HepG2 (cell line): ENCODE measurements around the gene ACTN3. TPM values are rescaled to one million over a fixed set of nuclear protein-coding genes. Genes with fewer than 3 reads are reported as not detected.

Source experiments
- ATRX ChIP-seq: sonication (generic); formaldehyde crosslinking; IDR thresholded peaks from 2 replicates; pipeline ENCODE4 v1.4.0; 2020; ENCODE audit warnings: missing genetic modification reagents, borderline replicate concordance
- HOXA3 ChIP-seq: sonication (generic); formaldehyde crosslinking; IDR thresholded peaks from 2 replicates; pipeline ENCODE4 v1.5.0; 2020; ENCODE audit warnings: missing genetic modification reagents
- MEIS2 ChIP-seq: sonication (generic); formaldehyde crosslinking; IDR thresholded peaks from 2 replicates; pipeline ENCODE4 v1.9.0; 2021; ENCODE audit warnings: mild to moderate bottlenecking, missing genetic modification reagents
- MTA1 ChIP-seq: sonication (generic); formaldehyde crosslinking; IDR thresholded peaks from 2 replicates; pipeline ENCODE4 v1.4.0; 2020; ENCODE audit warnings: missing genetic modification reagents, mild to moderate bottlenecking, borderline replicate concordance
- STAG1 ChIP-seq: sonication (generic); formaldehyde crosslinking; IDR thresholded peaks from 2 replicates; pipeline ENCODE4 v1.4.0; 2020; ENCODE audit warnings: missing genetic modification reagents
- ZBTB20 ChIP-seq: sonication (generic); formaldehyde crosslinking; IDR thresholded peaks from 2 replicates; pipeline ENCODE4 v1.8.1; 2023; ENCODE audit warnings: missing genetic modification reagents, low read depth, mild to moderate bottlenecking, borderline replicate concordance
- ZC3H13 ChIP-seq: sonication (generic); formaldehyde crosslinking; IDR thresholded peaks from 2 replicates; pipeline ENCODE4 v1.8.1; 2023; ENCODE audit warnings: mild to moderate bottlenecking, missing genetic modification reagents, moderate library complexity
- ZFX ChIP-seq: sonication (generic); formaldehyde crosslinking; IDR thresholded peaks from 2 replicates; pipeline ENCODE4 v1.4.0; 2020; ENCODE audit warnings: mild to moderate bottlenecking, low read depth, missing genetic modification reagents, moderate library complexity
- ZNF292 ChIP-seq: sonication (generic); formaldehyde crosslinking; IDR thresholded peaks from 2 replicates; pipeline ENCODE4 v1.8.1; 2022; ENCODE audit warnings: mild to moderate bottlenecking, low read depth, missing genetic modification reagents, borderline replicate concordance
- ZNF331 ChIP-seq: sonication (generic); formaldehyde crosslinking; IDR thresholded peaks from 2 replicates; pipeline ENCODE4 v1.4.0; 2020; ENCODE audit warnings: missing genetic modification reagents
- ZNF619 ChIP-seq: sonication (generic); formaldehyde crosslinking; IDR thresholded peaks from 2 replicates; pipeline ENCODE4 v1.4.0; 2020; ENCODE audit warnings: mild to moderate bottlenecking, missing genetic modification reagents
- ZNF746 ChIP-seq: sonication (generic); formaldehyde crosslinking; IDR thresholded peaks from 2 replicates; pipeline ENCODE4 v1.8.0; 2022; ENCODE audit warnings: mild to moderate bottlenecking, missing genetic modification reagents
- ZNF782 ChIP-seq: sonication (generic); formaldehyde crosslinking; IDR thresholded peaks from 2 replicates; pipeline ENCODE4 v1.4.0; 2020; ENCODE audit warnings: missing genetic modification reagents, mild to moderate bottlenecking, borderline replicate concordance
- ZNF883 ChIP-seq: sonication (generic); formaldehyde crosslinking; IDR thresholded peaks from 2 replicates; pipeline ENCODE4 v1.5.1; 2020; ENCODE audit warnings: mild to moderate bottlenecking, missing genetic modification reagents; ENCODE audit errors: not compliant biosample characterization
- polyA plus RNA-seq, 8 experiments: library from polyadenylated mRNA; depleted of rRNA in 3 of 8; stranded (reverse) in 7 of 8; unstranded in 1 of 8; fragments of >200 nt; fragmentation: Illumina TruSeq in 4 of 8; extraction: Trizol in 4 of 8; gene quantifications; 2 replicates each; pipeline versions ENCODE4 v1.2.1 to v1.2.3, GENCODE V29; 2011 to 2016; ENCODE audit warnings: low read depth in 4 of 8, missing spikeins in 1 of 8, mixed read lengths in 1 of 8; ENCODE audit not compliant: insufficient read depth in 1 of 8
- total RNA-seq, 5 experiments: library from RNA; depleted of rRNA; stranded (reverse); fragments of >200 nt; fragmentation: Illumina TruSeq; extraction: Trizol; gene quantifications; 2 replicates each; pipeline ENCODE4 v1.2.3, GENCODE V29; 2016; ENCODE audit warnings: low read depth in 1 of 5
- TF ChIP-seq, protein P1 (sequence below): sonication (generic); formaldehyde crosslinking; IDR thresholded peaks from 2 replicates; pipeline ENCODE4 v1.8.1; 2023; ENCODE audit warnings: mild to moderate bottlenecking, moderate library complexity, missing genetic modification reagents
- TF ChIP-seq, protein P2 (sequence below): IDR thresholded peaks from 2 replicates; pipeline ENCODE4 v1.6.1; 2018; ENCODE audit warnings: missing genetic modification reagents
- TF ChIP-seq, protein P3 (sequence below): sonication (generic); formaldehyde crosslinking; IDR thresholded peaks from 2 replicates; pipeline ENCODE4 v1.4.0; 2020; ENCODE audit warnings: mild to moderate bottlenecking, low read depth, missing genetic modification reagents
- TF ChIP-seq, protein P4 (sequence below): sonication (generic); formaldehyde crosslinking; IDR thresholded peaks from 2 replicates; pipeline ENCODE4 v1.5.0; 2020; ENCODE audit warnings: mild to moderate bottlenecking, missing genetic modification reagents
- TF ChIP-seq, protein P5 (sequence below): IDR thresholded peaks from 2 replicates; pipeline ENCODE4 v1.6.1; 2016; ENCODE audit warnings: mild to moderate bottlenecking

ACTN3 gene
- total and polyA plus RNA-seq, 2 of the 13 experiments (the other 11 are each of a cell fraction or from before 2014, with no cell fraction given) = 0.04 to 0.09 TPM

DNA sequence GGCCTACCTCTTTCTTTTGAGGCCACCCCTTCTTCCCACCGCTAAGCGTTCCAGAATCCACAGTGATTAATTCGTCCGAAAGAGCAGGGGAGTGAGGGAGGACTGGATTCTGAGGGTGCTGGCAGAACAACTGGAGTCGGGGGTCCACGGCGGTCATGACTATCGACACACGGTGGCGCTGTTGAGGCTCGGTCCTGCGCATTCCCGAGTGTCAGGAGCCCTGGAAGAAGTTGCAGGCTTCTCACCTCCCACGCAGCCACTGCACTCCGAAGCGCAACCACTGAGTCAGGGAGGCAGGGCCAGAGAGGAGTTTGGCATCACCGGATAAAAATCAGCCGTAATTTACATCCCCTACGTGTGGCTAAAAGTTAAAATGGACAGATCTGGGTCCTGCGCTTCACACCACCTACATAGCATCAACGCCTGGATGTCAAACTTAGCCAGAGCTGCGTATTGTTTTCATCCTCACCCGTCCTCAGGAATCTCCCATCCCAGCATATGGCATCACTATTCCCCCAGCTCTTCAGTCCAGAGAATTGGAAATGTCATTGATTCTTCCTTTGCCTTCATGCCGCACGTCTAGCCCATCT lies 32.4 kb downstream of the ACTN3 start (continued):
- TF ChIP-seq ZNF782 (CRISPR knock-in tag) (no peak), ZNF883 (peak; percentile 33), ZNF331 (CRISPR knock-in tag) (0 out of 2 replicates have a peak, but pooled peaks have one; percentile 15), STAG1 (CRISPR knock-in tag) (peak; percentile 87), ZBTB20 (CRISPR knock-in tag) (no peak), ZNF746 (CRISPR knock-in tag) (0 out of 2 replicates have a peak, but pooled peaks have one; percentile 34), MEIS2 (CRISPR knock-in tag) (no peak), ZNF619 (no peak), ATRX (CRISPR knock-in tag) (no peak), ZC3H13 (CRISPR knock-in tag) (no peak), HOXA3 (CRISPR knock-in tag) (peak; percentile 39; the same call in 1 of the 2 replicates), MTA1 (CRISPR knock-in tag) (peak; percentile 28; the same call in 1 of the 2 replicates), ZFX (peak; percentile 22; the same call in 1 of the 2 replicates), ZNF292 (0 out of 2 replicates have a peak, but pooled peaks have one; percentile 32)
- TF ChIP-seq, protein P1, sequence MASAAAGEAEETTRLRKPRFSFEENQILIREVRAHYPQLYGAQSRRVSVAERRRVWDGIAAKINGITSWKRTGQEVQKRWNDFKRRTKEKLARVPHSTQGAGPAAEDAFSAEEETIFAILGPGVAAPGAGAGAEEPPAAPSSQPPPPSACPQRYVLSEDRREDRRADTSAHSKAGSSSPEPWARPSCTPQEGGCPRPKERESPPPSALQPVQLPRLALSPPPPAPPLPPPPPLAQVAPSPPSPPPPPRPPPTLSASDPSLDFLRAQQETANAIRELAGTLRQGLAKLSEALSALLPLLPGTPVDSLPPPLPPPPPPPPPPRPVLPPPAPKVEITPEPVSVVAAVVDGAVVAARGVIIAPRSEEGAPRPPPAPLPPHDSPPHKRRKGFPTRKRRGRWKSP (CRISPR knock-in tag) = 0 out of 2 replicates have a peak, but pooled peaks have one; percentile 34
- TF ChIP-seq, protein P2, sequence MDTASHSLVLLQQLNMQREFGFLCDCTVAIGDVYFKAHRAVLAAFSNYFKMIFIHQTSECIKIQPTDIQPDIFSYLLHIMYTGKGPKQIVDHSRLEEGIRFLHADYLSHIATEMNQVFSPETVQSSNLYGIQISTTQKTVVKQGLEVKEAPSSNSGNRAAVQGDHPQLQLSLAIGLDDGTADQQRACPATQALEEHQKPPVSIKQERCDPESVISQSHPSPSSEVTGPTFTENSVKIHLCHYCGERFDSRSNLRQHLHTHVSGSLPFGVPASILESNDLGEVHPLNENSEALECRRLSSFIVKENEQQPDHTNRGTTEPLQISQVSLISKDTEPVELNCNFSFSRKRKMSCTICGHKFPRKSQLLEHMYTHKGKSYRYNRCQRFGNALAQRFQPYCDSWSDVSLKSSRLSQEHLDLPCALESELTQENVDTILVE (CRISPR knock-in tag) = no peak
- TF ChIP-seq, protein P3, sequence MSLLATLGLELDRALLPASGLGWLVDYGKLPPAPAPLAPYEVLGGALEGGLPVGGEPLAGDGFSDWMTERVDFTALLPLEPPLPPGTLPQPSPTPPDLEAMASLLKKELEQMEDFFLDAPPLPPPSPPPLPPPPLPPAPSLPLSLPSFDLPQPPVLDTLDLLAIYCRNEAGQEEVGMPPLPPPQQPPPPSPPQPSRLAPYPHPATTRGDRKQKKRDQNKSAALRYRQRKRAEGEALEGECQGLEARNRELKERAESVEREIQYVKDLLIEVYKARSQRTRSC (CRISPR knock-in tag) = no peak
- TF ChIP-seq, protein P4, sequence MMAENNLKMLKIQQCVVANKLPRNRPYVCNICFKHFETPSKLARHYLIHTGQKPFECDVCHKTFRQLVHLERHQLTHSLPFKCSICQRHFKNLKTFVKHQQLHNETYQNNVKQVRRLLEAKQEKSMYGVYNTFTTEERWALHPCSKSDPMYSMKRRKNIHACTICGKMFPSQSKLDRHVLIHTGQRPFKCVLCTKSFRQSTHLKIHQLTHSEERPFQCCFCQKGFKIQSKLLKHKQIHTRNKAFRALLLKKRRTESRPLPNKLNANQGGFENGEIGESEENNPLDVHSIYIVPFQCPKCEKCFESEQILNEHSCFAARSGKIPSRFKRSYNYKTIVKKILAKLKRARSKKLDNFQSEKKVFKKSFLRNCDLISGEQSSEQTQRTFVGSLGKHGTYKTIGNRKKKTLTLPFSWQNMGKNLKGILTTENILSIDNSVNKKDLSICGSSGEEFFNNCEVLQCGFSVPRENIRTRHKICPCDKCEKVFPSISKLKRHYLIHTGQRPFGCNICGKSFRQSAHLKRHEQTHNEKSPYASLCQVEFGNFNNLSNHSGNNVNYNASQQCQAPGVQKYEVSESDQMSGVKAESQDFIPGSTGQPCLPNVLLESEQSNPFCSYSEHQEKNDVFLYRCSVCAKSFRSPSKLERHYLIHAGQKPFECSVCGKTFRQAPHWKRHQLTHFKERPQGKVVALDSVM (CRISPR knock-in tag) = no peak
- TF ChIP-seq, protein P5, sequence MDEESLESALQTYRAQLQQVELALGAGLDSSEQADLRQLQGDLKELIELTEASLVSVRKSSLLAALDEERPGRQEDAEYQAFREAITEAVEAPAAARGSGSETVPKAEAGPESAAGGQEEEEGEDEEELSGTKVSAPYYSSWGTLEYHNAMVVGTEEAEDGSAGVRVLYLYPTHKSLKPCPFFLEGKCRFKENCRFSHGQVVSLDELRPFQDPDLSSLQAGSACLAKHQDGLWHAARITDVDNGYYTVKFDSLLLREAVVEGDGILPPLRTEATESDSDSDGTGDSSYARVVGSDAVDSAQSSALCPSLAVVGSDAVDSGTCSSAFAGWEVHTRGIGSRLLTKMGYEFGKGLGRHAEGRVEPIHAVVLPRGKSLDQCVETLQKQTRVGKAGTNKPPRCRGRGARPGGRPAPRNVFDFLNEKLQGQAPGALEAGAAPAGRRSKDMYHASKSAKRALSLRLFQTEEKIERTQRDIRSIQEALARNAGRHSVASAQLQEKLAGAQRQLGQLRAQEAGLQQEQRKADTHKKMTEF (CRISPR knock-in tag) = 0 out of 2 replicates have a peak, but pooled peaks have one; percentile 24
